A549 (cell line): ENCODE data around the gene PEX14.

Experiments
- CBX2 ChIP-seq: fragments of 200-600 bp; sonication (generic); IDR thresholded peaks from 2 replicates; pipeline ENCODE4 v1.6.1; 2016; ENCODE audit warnings: low read depth, mild to moderate bottlenecking, borderline replicate concordance
- JUNB ChIP-seq: fragments of >200 bp; sonication (Bioruptor Twin); formaldehyde crosslinking; IDR thresholded peaks from 2 replicates; pipeline ENCODE4 v1.6.1; 2016
- KDM5A ChIP-seq: fragments of 200-600 bp; sonication (generic); IDR thresholded peaks from 2 replicates; pipeline ENCODE4 v1.6.1; 2016; ENCODE audit warnings: antibody characterized with exemption, mild to moderate bottlenecking
- POLR2A ChIP-seq: IDR thresholded peaks from 2 replicates; pipeline ENCODE4 v1.6.1; 2012; ENCODE audit warnings: mild to moderate bottlenecking, low read length
- RAD21 ChIP-seq, 2 experiments: fragments of >200 bp in 1 of 2; sonication (Bioruptor Twin) in 1 of 2; formaldehyde crosslinking in 1 of 2; IDR thresholded peaks in 1 of 2; conservative IDR thresholded peaks in 1 of 2; 2 replicates in 1 of 2; 3 replicates in 1 of 2; pipeline ENCODE4 v1.6.1; 2012 to 2018; ENCODE audit warnings: inconsistent platforms in 1 of 2
- RFX5 ChIP-seq: fragments of 450-650 bp; IDR thresholded peaks from 2 replicates; pipeline ENCODE4 v1.7.1; 2014; ENCODE audit warnings: antibody characterized with exemption, mild to moderate bottlenecking, moderate library complexity
- RNF2 ChIP-seq: fragments of 200-600 bp; sonication (generic); IDR thresholded peaks from 2 replicates; pipeline ENCODE4 v1.6.1; 2016; ENCODE audit warnings: low read depth, mild to moderate bottlenecking, antibody characterized with exemption, moderate library complexity, borderline replicate concordance
- TF ChIP-seq, protein P1 (sequence below): fragments of >200 bp; sonication (Bioruptor Twin); formaldehyde crosslinking; IDR thresholded peaks from 3 replicates; pipeline ENCODE4 v1.5.1; 2016
- TF ChIP-seq, protein P2 (sequence below): fragments of >200 bp; sonication (Bioruptor Twin); formaldehyde crosslinking; IDR thresholded peaks from 3 replicates; pipeline ENCODE4 v1.6.1; 2016
- TF ChIP-seq, protein P3 (sequence below): fragments of 200-600 bp; sonication (generic); IDR thresholded peaks from 2 replicates; pipeline ENCODE4 v1.6.1; 2016; ENCODE audit warnings: antibody characterized with exemption, mild to moderate bottlenecking, moderate library complexity

DNA sequence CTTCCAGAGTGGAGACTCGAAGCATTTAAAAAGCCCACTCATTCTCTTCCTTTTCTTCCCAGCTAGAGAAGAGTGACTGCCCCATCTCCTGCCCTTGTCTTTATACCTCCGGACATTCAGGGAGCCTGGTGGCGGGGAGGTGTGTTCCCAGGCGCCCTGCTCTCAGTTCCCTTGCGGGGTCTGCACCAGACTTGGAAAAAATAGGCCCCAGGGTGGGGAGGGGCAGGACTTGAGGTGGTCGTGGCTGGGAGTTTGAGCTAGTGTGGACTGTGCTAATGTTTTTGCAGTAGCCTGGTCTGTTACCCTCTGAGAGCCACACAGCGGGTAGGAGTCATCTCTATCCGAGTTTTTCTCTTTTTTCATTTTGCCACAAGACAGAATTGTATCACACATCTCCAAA is 139.1 kb downstream of the PEX14 start:
- TF ChIP-seq, protein P1, sequence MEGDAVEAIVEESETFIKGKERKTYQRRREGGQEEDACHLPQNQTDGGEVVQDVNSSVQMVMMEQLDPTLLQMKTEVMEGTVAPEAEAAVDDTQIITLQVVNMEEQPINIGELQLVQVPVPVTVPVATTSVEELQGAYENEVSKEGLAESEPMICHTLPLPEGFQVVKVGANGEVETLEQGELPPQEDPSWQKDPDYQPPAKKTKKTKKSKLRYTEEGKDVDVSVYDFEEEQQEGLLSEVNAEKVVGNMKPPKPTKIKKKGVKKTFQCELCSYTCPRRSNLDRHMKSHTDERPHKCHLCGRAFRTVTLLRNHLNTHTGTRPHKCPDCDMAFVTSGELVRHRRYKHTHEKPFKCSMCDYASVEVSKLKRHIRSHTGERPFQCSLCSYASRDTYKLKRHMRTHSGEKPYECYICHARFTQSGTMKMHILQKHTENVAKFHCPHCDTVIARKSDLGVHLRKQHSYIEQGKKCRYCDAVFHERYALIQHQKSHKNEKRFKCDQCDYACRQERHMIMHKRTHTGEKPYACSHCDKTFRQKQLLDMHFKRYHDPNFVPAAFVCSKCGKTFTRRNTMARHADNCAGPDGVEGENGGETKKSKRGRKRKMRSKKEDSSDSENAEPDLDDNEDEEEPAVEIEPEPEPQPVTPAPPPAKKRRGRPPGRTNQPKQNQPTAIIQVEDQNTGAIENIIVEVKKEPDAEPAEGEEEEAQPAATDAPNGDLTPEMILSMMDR = no peak
- TF ChIP-seq, protein P2, sequence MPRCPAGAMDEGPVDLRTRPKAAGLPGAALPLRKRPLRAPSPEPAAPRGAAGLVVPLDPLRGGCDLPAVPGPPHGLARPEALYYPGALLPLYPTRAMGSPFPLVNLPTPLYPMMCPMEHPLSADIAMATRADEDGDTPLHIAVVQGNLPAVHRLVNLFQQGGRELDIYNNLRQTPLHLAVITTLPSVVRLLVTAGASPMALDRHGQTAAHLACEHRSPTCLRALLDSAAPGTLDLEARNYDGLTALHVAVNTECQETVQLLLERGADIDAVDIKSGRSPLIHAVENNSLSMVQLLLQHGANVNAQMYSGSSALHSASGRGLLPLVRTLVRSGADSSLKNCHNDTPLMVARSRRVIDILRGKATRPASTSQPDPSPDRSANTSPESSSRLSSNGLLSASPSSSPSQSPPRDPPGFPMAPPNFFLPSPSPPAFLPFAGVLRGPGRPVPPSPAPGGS = no peak
- no peak for TF ChIP-seq RFX5
- no peak for TF ChIP-seq JUNB
- TF ChIP-seq POLR2A = no peak
- no peak for TF ChIP-seq RNF2
- TF ChIP-seq KDM5A = no peak
- TF ChIP-seq, protein P3, sequence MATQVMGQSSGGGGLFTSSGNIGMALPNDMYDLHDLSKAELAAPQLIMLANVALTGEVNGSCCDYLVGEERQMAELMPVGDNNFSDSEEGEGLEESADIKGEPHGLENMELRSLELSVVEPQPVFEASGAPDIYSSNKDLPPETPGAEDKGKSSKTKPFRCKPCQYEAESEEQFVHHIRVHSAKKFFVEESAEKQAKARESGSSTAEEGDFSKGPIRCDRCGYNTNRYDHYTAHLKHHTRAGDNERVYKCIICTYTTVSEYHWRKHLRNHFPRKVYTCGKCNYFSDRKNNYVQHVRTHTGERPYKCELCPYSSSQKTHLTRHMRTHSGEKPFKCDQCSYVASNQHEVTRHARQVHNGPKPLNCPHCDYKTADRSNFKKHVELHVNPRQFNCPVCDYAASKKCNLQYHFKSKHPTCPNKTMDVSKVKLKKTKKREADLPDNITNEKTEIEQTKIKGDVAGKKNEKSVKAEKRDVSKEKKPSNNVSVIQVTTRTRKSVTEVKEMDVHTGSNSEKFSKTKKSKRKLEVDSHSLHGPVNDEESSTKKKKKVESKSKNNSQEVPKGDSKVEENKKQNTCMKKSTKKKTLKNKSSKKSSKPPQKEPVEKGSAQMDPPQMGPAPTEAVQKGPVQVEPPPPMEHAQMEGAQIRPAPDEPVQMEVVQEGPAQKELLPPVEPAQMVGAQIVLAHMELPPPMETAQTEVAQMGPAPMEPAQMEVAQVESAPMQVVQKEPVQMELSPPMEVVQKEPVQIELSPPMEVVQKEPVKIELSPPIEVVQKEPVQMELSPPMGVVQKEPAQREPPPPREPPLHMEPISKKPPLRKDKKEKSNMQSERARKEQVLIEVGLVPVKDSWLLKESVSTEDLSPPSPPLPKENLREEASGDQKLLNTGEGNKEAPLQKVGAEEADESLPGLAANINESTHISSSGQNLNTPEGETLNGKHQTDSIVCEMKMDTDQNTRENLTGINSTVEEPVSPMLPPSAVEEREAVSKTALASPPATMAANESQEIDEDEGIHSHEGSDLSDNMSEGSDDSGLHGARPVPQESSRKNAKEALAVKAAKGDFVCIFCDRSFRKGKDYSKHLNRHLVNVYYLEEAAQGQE = no peak
- no peak for TF ChIP-seq CBX2
- no peak for TF ChIP-seq RAD21 (conservative IDR thresholded peaks at IDR 0.05 in 1 of 2, IDR thresholded peaks at IDR 0.05 in 1 of 2)
